Measurements from ENCODE around the gene ISG15. TPM values are rescaled to one million over a fixed set of nuclear protein-coding genes. Genes with fewer than 3 reads are reported as not detected.

The ISG15 gene
- polyA plus RNA-seq, 1 of the 3 experiments (the other 2 are of a cell fraction), result 28.6 TPM

DNA sequence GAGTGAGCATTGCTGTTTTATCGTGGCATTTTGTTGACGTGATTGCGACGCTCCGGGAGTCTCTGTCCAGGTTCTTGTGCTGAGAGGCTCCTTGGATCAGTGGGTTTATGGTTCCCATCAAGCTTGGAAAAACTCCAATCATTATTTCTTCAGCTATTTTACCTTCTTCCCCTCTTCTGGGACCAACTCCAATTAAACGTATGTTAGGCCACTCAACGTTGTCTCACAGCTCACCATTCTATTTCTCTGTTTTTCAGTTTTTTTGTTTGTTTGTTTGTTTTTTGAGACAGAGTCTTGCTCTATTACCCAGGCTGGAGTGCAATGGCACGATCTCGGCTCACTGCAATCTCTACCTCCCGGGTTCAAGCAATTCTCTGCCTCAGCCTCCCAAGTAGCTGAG, 21.4 kb upstream of the ISG15 start:
- no peak overlapping the region for H3K9ac ChIP-seq
- no peaks in the 10 kb centered on the region for H3K9me2 ChIP-seq
- H3K79me2 ChIP-seq (ENCODE audit: insufficient read depth), result no peaks in the 10 kb centered on the region
- 90% methylated on average over 10 of the region's 10 CpGs for WGBS (ENCODE audit: low lambda C conversion rate)
- no peak overlapping the region for H2AFZ ChIP-seq (ENCODE audit: low read depth)
- TF ChIP-seq GATA2 (CRISPR knock-in tag; IDR thresholded peaks at IDR 0.05) (no peak), RCOR1 (IDR thresholded peaks at IDR 0.05; ENCODE audit: low read length) (no peak), TCF12 (IDR thresholded peaks at IDR 0.05) (no peak), FOSL2 (IDR thresholded peaks at IDR 0.05; ENCODE audit: borderline replicate concordance, low read depth) (no peak), CHD2 (IDR thresholded peaks at IDR 0.05; ENCODE audit: low read length, partially characterized antibody) (no peak), SMC3 (IDR thresholded peaks at IDR 0.05; ENCODE audit: low read depth, low read length) (no peak), EP300 (IDR thresholded peaks at IDR 0.05; ENCODE audit: borderline replicate concordance in 1 of 2, low read depth in 1 of 2, low read length in 1 of 2) (no peak), ELF1 (IDR thresholded peaks at IDR 0.05) (no peak)
- TF ChIP-seq, protein P1, sequence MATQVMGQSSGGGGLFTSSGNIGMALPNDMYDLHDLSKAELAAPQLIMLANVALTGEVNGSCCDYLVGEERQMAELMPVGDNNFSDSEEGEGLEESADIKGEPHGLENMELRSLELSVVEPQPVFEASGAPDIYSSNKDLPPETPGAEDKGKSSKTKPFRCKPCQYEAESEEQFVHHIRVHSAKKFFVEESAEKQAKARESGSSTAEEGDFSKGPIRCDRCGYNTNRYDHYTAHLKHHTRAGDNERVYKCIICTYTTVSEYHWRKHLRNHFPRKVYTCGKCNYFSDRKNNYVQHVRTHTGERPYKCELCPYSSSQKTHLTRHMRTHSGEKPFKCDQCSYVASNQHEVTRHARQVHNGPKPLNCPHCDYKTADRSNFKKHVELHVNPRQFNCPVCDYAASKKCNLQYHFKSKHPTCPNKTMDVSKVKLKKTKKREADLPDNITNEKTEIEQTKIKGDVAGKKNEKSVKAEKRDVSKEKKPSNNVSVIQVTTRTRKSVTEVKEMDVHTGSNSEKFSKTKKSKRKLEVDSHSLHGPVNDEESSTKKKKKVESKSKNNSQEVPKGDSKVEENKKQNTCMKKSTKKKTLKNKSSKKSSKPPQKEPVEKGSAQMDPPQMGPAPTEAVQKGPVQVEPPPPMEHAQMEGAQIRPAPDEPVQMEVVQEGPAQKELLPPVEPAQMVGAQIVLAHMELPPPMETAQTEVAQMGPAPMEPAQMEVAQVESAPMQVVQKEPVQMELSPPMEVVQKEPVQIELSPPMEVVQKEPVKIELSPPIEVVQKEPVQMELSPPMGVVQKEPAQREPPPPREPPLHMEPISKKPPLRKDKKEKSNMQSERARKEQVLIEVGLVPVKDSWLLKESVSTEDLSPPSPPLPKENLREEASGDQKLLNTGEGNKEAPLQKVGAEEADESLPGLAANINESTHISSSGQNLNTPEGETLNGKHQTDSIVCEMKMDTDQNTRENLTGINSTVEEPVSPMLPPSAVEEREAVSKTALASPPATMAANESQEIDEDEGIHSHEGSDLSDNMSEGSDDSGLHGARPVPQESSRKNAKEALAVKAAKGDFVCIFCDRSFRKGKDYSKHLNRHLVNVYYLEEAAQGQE (IDR thresholded peaks at IDR 0.05; ENCODE audit: low read depth, low read length), result no peak
- H3K4me1 ChIP-seq (ENCODE audit: control insufficient read depth in 1 of 2, insufficient read depth in 2 of 2, low read depth in 1 of 2, low read length in 1 of 2), result peaks cover 0 to 3% of the 10 kb centered on the region in 2 experiments; a peak in 1 of 4 replicates
- peaks cover 16% of the 10 kb centered on the region; the same call in 1 of the 2 replicates for H3K27me3 ChIP-seq (ENCODE audit: insufficient read depth)
- no peaks in the 10 kb centered on the region for H3F3A ChIP-seq (replicated peaks; ENCODE audit: insufficient read depth)
- H3K36me3 ChIP-seq (replicated peaks in 1 of 2; ENCODE audit: control insufficient read depth in 1 of 2, insufficient read depth in 2 of 2, low read length in 1 of 2), result no peaks in the 10 kb centered on the region
- H3K27ac ChIP-seq (ENCODE audit: low read depth in 2 of 2, low read length in 1 of 2), result no peak overlapping the region
- ChIA-PET CTCF (interaction anchor here (0.9 to 13.2 kb wide), 7 partner anchors 9 to 130 kb away, joined by 3 to 246 read pairs (median 6); partner anchors contain the start of gene PERM1), POLR2A (no interaction called here)
- H3K4me2 ChIP-seq, result no peak overlapping the region
- H4K20me1 ChIP-seq (ENCODE audit: insufficient read depth), result no peaks in the 10 kb centered on the region
- DNase-seq, result no peak
- H3K4me3 ChIP-seq (ENCODE audit: low read depth in 2 of 2, low read length in 1 of 2), result no peak overlapping the region
- H3K9me3 ChIP-seq, result peaks cover 4% of the 10 kb centered on the region; the same call in 1 of the 2 replicates

DNA sequence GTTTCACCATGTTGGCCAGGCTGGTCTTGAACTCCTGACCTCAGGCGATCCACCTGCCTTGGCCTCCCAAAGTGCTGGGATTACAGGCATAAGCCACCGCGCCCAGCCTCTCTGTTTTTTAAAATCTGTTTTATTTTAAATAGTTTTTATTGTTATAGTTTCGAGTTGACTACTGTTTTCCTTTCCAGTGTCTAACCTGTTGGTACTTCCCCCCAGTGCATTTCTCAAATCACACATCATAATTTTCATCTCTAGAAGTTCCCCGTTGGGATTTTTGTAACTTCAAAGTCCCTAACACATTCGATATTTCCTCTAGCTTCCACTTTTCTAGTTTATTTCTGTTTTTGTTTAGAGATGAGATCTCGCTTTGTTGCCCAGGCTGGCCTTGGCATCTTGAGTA, 20.9 kb upstream of the ISG15 start:
- CTCF ChIA-PET, result interaction anchor here (0.8 to 13.2 kb wide), 8 partner anchors 9 to 129 kb away, joined by 3 to 246 read pairs (median 5); partner anchors contain the start of gene PERM1
- Histone ChIP-seq H3K4me1 (ENCODE audit: control insufficient read depth in 1 of 2, insufficient read depth in 2 of 2, low read depth in 1 of 2, low read length in 1 of 2) (peaks cover 0 to 3% of the 10 kb centered on the region in 2 experiments; a peak in 1 of 4 replicates), H3K4me3 (ENCODE audit: low read depth in 2 of 2, low read length in 1 of 2) (no peak overlapping the region), H3K36me3 (replicated peaks in 1 of 2; ENCODE audit: control insufficient read depth in 1 of 2, insufficient read depth in 2 of 2, low read length in 1 of 2) (no peaks in the 10 kb centered on the region), H3F3A (replicated peaks; ENCODE audit: insufficient read depth) (no peaks in the 10 kb centered on the region), H3K9me2 (no peaks in the 10 kb centered on the region), H3K79me2 (ENCODE audit: insufficient read depth) (no peaks in the 10 kb centered on the region), H2AFZ (ENCODE audit: low read depth) (no peak overlapping the region), H3K9ac (no peak overlapping the region), H4K20me1 (ENCODE audit: insufficient read depth) (no peaks in the 10 kb centered on the region), H3K9me3 (peaks cover 4% of the 10 kb centered on the region; the same call in 1 of the 2 replicates), H3K27ac (ENCODE audit: low read depth in 2 of 2, low read length in 1 of 2) (no peak overlapping the region), H3K27me3 (ENCODE audit: insufficient read depth) (peaks cover 14% of the 10 kb centered on the region; the same call in 1 of the 2 replicates), H3K4me2 (no peak overlapping the region)
- POLR2A ChIA-PET, result no interaction called here
- no peak for TF ChIP-seq ELF1 (IDR thresholded peaks at IDR 0.05)
- TF ChIP-seq NRF1 (IDR thresholded peaks at IDR 0.05; ENCODE audit: low read depth, low read length), result no peak
- TF ChIP-seq, protein P2, sequence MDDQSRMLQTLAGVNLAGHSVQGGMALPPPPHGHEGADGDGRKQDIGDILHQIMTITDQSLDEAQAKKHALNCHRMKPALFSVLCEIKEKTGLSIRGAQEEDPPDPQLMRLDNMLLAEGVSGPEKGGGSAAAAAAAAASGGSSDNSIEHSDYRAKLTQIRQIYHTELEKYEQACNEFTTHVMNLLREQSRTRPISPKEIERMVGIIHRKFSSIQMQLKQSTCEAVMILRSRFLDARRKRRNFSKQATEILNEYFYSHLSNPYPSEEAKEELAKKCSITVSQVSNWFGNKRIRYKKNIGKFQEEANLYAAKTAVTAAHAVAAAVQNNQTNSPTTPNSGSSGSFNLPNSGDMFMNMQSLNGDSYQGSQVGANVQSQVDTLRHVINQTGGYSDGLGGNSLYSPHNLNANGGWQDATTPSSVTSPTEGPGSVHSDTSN (IDR thresholded peaks at IDR 0.05), result no peak
- TF ChIP-seq TCF12 (IDR thresholded peaks at IDR 0.05), result no peak
- TF ChIP-seq FOSL2 (IDR thresholded peaks at IDR 0.05; ENCODE audit: borderline replicate concordance, low read depth), result no peak
- TF ChIP-seq MEF2A (IDR thresholded peaks at IDR 0.05; ENCODE audit: borderline replicate concordance, low read depth), result no peak
- no peak for TF ChIP-seq GABPA (IDR thresholded peaks at IDR 0.05; ENCODE audit: low read depth)
- no peak for TF ChIP-seq MXI1 (IDR thresholded peaks at IDR 0.05; ENCODE audit: low read depth, low read length)
- TF ChIP-seq NFIC (IDR thresholded peaks at IDR 0.05; ENCODE audit: borderline replicate concordance), result no peak
- no peak for TF ChIP-seq RXRA (IDR thresholded peaks at IDR 0.05; ENCODE audit: borderline replicate concordance, low read depth)
- no peak for TF ChIP-seq EZH2phosphoT487 (IDR thresholded peaks at IDR 0.05; ENCODE audit: borderline replicate concordance, low read depth)
- WGBS (ENCODE audit: low lambda C conversion rate), result 73% methylated on average over 7 of the region's 7 CpGs
- DNase-seq, result no peak
